HCT116 (cell line): ENCODE measurements around the gene FMN1. TPM values are rescaled to one million over a fixed set of nuclear protein-coding genes. Genes with fewer than 3 reads are reported as not detected.

Experiments used
- ATAC-seq: fragments of 200-7000 bp; cut with Tn5 transposase; 2 replicates; pipeline ENCODE4 v1.9.1; 2020; ENCODE audit warnings: mild to moderate bottlenecking, moderate library complexity
- BruUV-seq: library from RNA; stranded (reverse); fragments of 400-500 nt; replicated peaks from 2 replicates; lab custom pipeline; 2021; lab: Mats Ljungman, UMichigan
- CTCF ChIA-PET: fragments of 300-600 bp; sonication (Branson Sonifier 250); formaldehyde crosslinking; loops from one replicate; lab custom pipeline; 2021; ENCODE audit warnings: antibody characterized with exemption; lab: Charles Lee
- POLR2A ChIA-PET: fragments of 300-600, 350-600 bp; sonication (Branson Sonifier 250); formaldehyde crosslinking; loops from one replicate; lab custom pipeline; 2021; ENCODE audit warnings: antibody characterized with exemption; lab: Charles Lee
- RAD21 ChIA-PET, 2 experiments: fragments of 300-600 bp; sonication (Branson Sonifier 250); formaldehyde crosslinking; loops; one replicate each; lab custom pipeline; 2023; ENCODE audit warnings: low total read pairs in 2 of 2; ENCODE audit not compliant: uncharacterized antibody in 2 of 2, unreplicated experiment in 2 of 2, low non-redundant PET in 1 of 2; lab: Charles Lee
- DNase-seq: peaks from one replicate; pipeline ENCODE4 v3.0.0-alpha.2; 2010; ENCODE audit warnings: low read depth, low spot score
- H2AFZ ChIP-seq: fragments of 200-600 bp; shearing (Covaris generic), sonication (generic); 2 replicates; pipeline ENCODE4 v1.6.1; 2017; ENCODE audit warnings: low read depth, mixed run types, mixed read lengths, antibody characterized with exemption, low read length; ENCODE audit not compliant: poor library complexity, severe bottlenecking
- H3K27ac ChIP-seq: 2 replicates; pipeline ENCODE4 v1.5.1; 2012; ENCODE audit warnings: low read depth, low read length
- H3K27me3 ChIP-seq: fragments of 200-600 bp; sonication (generic); 2 replicates; pipeline ENCODE4 v1.6.1; 2016; ENCODE audit warnings: mixed run types, low read length, mixed read lengths; ENCODE audit not compliant: insufficient read depth
- H3K36me3 ChIP-seq, 2 experiments: fragments of 200-500 bp in 1 of 2; fragments of 200-600 bp in 1 of 2; sonication (Bioruptor generic) in 1 of 2; sonication (generic) in 1 of 2; 2 replicates each; pipeline versions ENCODE4 v1.5.1 to v1.6.1; 2014 to 2016; ENCODE audit warnings: low read length in 2 of 2, inconsistent platforms in 1 of 2, mixed read lengths in 1 of 2, mixed run types in 1 of 2; ENCODE audit not compliant: insufficient read depth in 2 of 2, control insufficient read depth in 1 of 2
- H3K4me1 ChIP-seq, 2 experiments: fragments of 200-600 bp in 1 of 2; sonication (generic) in 1 of 2; 2 replicates each; pipeline versions ENCODE4 v1.5.1 to v1.6.1; 2012 to 2017; ENCODE audit warnings: low read length in 2 of 2, inconsistent platforms in 1 of 2, mild to moderate bottlenecking in 1 of 2, mixed read lengths in 1 of 2, mixed run types in 1 of 2, moderate library complexity in 1 of 2; ENCODE audit not compliant: insufficient read depth in 2 of 2, control insufficient read depth in 1 of 2
- H3K4me2 ChIP-seq: fragments of 200-600 bp; sonication (generic); 2 replicates; pipeline ENCODE4 v1.6.1; 2017; ENCODE audit warnings: mixed run types, low read length, mixed read lengths
- H3K4me3 ChIP-seq, 2 experiments: fragments of 200-600 bp in 1 of 2; sonication (generic) in 1 of 2; replicated peaks in 1 of 2; 2 replicates each; pipeline ENCODE4 v1.5.1; 2011 to 2016; ENCODE audit warnings: low read length in 2 of 2, control low read depth in 1 of 2, low read depth in 1 of 2, mild to moderate bottlenecking in 1 of 2, mixed read lengths in 1 of 2, mixed run types in 1 of 2
- H3K79me2 ChIP-seq: fragments of 200-600 bp; sonication (generic); 2 replicates; pipeline ENCODE4 v1.6.1; 2017; ENCODE audit warnings: mild to moderate bottlenecking, mixed run types, low read length, moderate library complexity, mixed read lengths; ENCODE audit not compliant: insufficient read depth
- H3K9ac ChIP-seq: fragments of 200-600 bp; sonication (generic); 2 replicates; pipeline ENCODE4 v1.6.1; 2016; ENCODE audit warnings: low read length, mixed read lengths
- H3K9me2 ChIP-seq: fragments of 200-600 bp; sonication (generic), shearing (Covaris generic); 2 replicates; pipeline ENCODE4 v1.6.1; 2017; ENCODE audit warnings: mixed run types, mild to moderate bottlenecking, moderate library complexity; ENCODE audit not compliant: insufficient read depth
- H3K9me3 ChIP-seq, 2 experiments: fragments of 200-500 bp in 1 of 2; fragments of 200-600 bp in 1 of 2; sonication (Bioruptor generic) in 1 of 2; sonication (generic) in 1 of 2; 2 replicates each; pipeline ENCODE4 v1.6.1; 2014 to 2017; ENCODE audit warnings: low read length in 2 of 2, mixed read lengths in 2 of 2, inconsistent platforms in 1 of 2, low read depth in 1 of 2, mild to moderate bottlenecking in 1 of 2, mixed run types in 1 of 2, moderate library complexity in 1 of 2; ENCODE audit not compliant: control insufficient read depth in 1 of 2, insufficient read depth in 1 of 2
- H4K20me1 ChIP-seq: fragments of 200-600 bp; sonication (generic), shearing (Covaris generic); 2 replicates; pipeline ENCODE4 v1.6.1; 2017; ENCODE audit warnings: mixed run types, mild to moderate bottlenecking, moderate library complexity; ENCODE audit not compliant: insufficient read depth
- CBX3 ChIP-seq: IDR thresholded peaks from 2 replicates; pipeline ENCODE4 v1.6.1; 2012; ENCODE audit warnings: low read depth
- EGR1 ChIP-seq: IDR thresholded peaks from 2 replicates; pipeline ENCODE4 v1.6.1; 2012; ENCODE audit warnings: low read depth
- ELF1 ChIP-seq: IDR thresholded peaks from 2 replicates; pipeline ENCODE4 v1.6.1; 2012; ENCODE audit warnings: low read depth, borderline replicate concordance
- EZH2 ChIP-seq: fragments of 200-600 bp; sonication (generic); IDR thresholded peaks from 2 replicates; pipeline ENCODE4 v1.6.1; 2017; ENCODE audit warnings: antibody characterized with exemption, mixed run types
- EZH2phosphoT487 ChIP-seq: fragments of 200-600 bp; IDR thresholded peaks from 2 replicates; pipeline ENCODE4 v1.6.1; 2018; ENCODE audit warnings: antibody characterized with exemption, borderline replicate concordance
- FOSL1 ChIP-seq: IDR thresholded peaks from 2 replicates; pipeline ENCODE4 v1.6.1; 2012; ENCODE audit warnings: low read depth
- JUND ChIP-seq: IDR thresholded peaks from 2 replicates; pipeline ENCODE4 v1.6.1; 2012
- POLR2A ChIP-seq: IDR thresholded peaks from 2 replicates; pipeline ENCODE4 v1.7.0; 2011; ENCODE audit warnings: borderline replicate concordance; ENCODE audit not compliant: insufficient read depth, insufficient read length; ENCODE audit errors: extremely low read depth
- POLR2AphosphoS5 ChIP-seq: IDR thresholded peaks from 2 replicates; pipeline ENCODE4 v1.6.1; 2011; ENCODE audit warnings: mild to moderate bottlenecking, low read depth, low read length, moderate library complexity
- SIN3A ChIP-seq: IDR thresholded peaks from 2 replicates; pipeline ENCODE4 v1.6.1; 2012; ENCODE audit warnings: low read depth
- SP1 ChIP-seq: IDR thresholded peaks from 2 replicates; pipeline ENCODE4 v1.6.1; 2012; ENCODE audit warnings: low read depth
- SRF ChIP-seq: IDR thresholded peaks from 2 replicates; pipeline ENCODE4 v1.6.1; 2012; ENCODE audit warnings: low read depth
- TCF7L2 ChIP-seq: IDR thresholded peaks from 2 replicates; pipeline ENCODE4 v1.7.0; 2011; ENCODE audit warnings: borderline replicate concordance, inconsistent platforms; ENCODE audit not compliant: insufficient read depth, insufficient read length; ENCODE audit errors: extremely low read depth
- YY1 ChIP-seq: IDR thresholded peaks from 2 replicates; pipeline ENCODE4 v1.6.1; 2011; ENCODE audit warnings: low read length, low read depth, moderate library complexity, mild to moderate bottlenecking; ENCODE audit not compliant: insufficient replicate concordance; ENCODE audit errors: extremely low read depth
- ZNF274 ChIP-seq: fragments of 200-500 bp; sonication (Bioruptor generic); IDR thresholded peaks from 2 replicates; pipeline ENCODE4 v1.6.1; 2014; ENCODE audit warnings: mild to moderate bottlenecking, low read depth, low read length, inconsistent platforms
- intact Hi-C: fragments of 100-400 bp; cut with micrococcal nuclease; formaldehyde crosslinking; loops from 2 replicates; pipeline ENCODE4 v1.10.0; 2022
- total RNA-seq: library from RNA; stranded (reverse); gene quantifications from one replicate; pipeline ENCODE4 v1.2.1, GENCODE V29; 2021; ENCODE audit not compliant: unreplicated experiment
- TF ChIP-seq, protein P1 (sequence below): IDR thresholded peaks from 2 replicates; pipeline ENCODE4 v1.6.1; 2012
- TF ChIP-seq, protein P2 (sequence below): IDR thresholded peaks from 2 replicates; pipeline ENCODE4 v1.6.1; 2012
- TF ChIP-seq, protein P3 (sequence below), 3 experiments: fragments of 200-600 bp in 1 of 3; sonication (generic) in 1 of 3; IDR thresholded peaks in 2 of 3; conservative IDR thresholded peaks in 1 of 3; 2 replicates each; pipeline ENCODE4 v1.5.1; 2012 to 2017; ENCODE audit warnings: low read depth in 2 of 3, low read length in 2 of 3, antibody characterized with exemption in 1 of 3, borderline replicate concordance in 1 of 3, control low read depth in 1 of 3, mild to moderate bottlenecking in 1 of 3, mixed read lengths in 1 of 3, mixed run types in 1 of 3, moderate library complexity in 1 of 3; ENCODE audit not compliant: insufficient read depth in 1 of 3
- TF ChIP-seq, protein P4 (sequence below): IDR thresholded peaks from 2 replicates; pipeline ENCODE4 v1.6.1; 2012; ENCODE audit warnings: low read depth

The FMN1 gene
- total RNA-seq, 1 experiment from 2014 or later: 0.39 TPM

DNA sequence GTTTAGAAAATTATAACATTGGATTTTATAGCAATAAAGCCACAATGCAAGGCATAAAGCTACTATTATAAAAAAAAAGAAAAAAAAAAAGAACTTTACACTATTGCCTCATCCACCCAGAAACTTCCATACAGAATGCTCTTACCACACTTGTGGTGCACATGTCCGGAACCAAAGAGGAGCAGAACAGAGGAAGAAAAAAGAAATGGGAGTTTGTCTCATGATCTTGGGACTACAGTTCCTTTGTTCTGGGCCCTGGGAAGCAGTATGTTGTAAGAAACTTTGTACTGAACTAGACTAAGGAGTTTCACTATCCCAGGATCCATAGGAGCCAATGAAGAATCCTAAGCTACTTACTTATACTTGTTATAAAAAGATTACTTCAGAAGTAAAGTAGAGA lies 36.1 kb downstream of the FMN1 start (continued):
- TF ChIP-seq, protein P1, sequence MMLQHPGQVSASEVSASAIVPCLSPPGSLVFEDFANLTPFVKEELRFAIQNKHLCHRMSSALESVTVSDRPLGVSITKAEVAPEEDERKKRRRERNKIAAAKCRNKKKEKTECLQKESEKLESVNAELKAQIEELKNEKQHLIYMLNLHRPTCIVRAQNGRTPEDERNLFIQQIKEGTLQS: no peak
- TF ChIP-seq ELF1 (no peak), EZH2 (no peak), ZNF274 (no peak), SRF (no peak), SIN3A (no peak), YY1 (no peak)
- TF ChIP-seq, protein P2, sequence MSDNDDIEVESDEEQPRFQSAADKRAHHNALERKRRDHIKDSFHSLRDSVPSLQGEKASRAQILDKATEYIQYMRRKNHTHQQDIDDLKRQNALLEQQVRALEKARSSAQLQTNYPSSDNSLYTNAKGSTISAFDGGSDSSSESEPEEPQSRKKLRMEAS: no peak

DNA sequence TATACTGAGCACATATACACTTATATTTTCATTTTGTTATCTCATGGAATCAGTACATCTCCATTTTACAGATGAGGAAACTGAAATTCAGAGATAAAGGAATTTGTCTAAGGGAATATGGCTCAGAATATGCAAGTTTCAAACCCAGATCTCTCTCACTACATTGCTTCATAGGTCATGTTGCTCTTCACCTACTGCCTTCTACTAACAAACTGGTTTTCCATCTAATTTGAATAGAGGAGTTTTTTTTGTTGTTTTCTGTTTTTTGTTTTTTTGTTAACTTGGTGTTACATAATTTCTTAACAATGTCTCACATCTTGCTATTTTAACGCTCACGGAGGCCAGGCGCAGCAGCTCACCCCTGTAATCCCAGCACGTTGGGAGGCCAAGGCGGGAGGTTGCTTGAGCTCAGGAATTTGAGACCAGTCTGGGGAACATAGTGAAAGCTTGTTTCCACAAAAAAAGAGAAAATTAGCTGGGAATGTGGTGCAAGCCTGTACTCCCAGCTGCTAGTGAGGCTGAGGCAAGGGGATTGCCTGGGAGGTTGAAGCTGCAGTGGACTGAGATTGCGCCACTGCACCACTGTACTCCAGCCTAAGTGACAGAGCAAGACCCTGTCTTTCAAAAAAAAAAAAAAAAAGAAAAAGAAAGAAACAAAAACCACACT lies 37.0 kb downstream of the FMN1 start:
- no TSS peak for BruUV-seq
- ChIA-PET RAD21 (no interaction called here), POLR2A (no interaction called here), CTCF (interaction anchor here (0.7 kb wide), 1 partner anchor 36 kb away, joined by 5 read pairs; no protein-coding TSS in a partner anchor)
- H3K4me1 ChIP-seq: no peaks in the 10 kb centered on the region; a peak in 1 of 4 replicates
- no peaks in the 10 kb centered on the region for H4K20me1 ChIP-seq
- ATAC-seq (no peak), DNase-seq (no peak)
- no peak for TF ChIP-seq SRF
- TF ChIP-seq ELF1: no peak
- no peak for TF ChIP-seq TCF7L2
- TF ChIP-seq FOSL1: no peak
- no peak for TF ChIP-seq ZNF274
- TF ChIP-seq JUND: no peak
- TF ChIP-seq YY1: no peak
- TF ChIP-seq EGR1: no peak
- TF ChIP-seq EZH2phosphoT487: no peak
- TF ChIP-seq POLR2A: no peak
- TF ChIP-seq, protein P3, sequence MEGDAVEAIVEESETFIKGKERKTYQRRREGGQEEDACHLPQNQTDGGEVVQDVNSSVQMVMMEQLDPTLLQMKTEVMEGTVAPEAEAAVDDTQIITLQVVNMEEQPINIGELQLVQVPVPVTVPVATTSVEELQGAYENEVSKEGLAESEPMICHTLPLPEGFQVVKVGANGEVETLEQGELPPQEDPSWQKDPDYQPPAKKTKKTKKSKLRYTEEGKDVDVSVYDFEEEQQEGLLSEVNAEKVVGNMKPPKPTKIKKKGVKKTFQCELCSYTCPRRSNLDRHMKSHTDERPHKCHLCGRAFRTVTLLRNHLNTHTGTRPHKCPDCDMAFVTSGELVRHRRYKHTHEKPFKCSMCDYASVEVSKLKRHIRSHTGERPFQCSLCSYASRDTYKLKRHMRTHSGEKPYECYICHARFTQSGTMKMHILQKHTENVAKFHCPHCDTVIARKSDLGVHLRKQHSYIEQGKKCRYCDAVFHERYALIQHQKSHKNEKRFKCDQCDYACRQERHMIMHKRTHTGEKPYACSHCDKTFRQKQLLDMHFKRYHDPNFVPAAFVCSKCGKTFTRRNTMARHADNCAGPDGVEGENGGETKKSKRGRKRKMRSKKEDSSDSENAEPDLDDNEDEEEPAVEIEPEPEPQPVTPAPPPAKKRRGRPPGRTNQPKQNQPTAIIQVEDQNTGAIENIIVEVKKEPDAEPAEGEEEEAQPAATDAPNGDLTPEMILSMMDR (IDR thresholded peaks at IDR 0.05 in 2 of 3, conservative IDR thresholded peaks at IDR 0.05 in 1 of 3; ENCODE audit: borderline replicate concordance in 1 of 3, insufficient read depth in 1 of 3, low read depth in 2 of 3, low read length in 2 of 3): no peak
- TF ChIP-seq, protein P4, sequence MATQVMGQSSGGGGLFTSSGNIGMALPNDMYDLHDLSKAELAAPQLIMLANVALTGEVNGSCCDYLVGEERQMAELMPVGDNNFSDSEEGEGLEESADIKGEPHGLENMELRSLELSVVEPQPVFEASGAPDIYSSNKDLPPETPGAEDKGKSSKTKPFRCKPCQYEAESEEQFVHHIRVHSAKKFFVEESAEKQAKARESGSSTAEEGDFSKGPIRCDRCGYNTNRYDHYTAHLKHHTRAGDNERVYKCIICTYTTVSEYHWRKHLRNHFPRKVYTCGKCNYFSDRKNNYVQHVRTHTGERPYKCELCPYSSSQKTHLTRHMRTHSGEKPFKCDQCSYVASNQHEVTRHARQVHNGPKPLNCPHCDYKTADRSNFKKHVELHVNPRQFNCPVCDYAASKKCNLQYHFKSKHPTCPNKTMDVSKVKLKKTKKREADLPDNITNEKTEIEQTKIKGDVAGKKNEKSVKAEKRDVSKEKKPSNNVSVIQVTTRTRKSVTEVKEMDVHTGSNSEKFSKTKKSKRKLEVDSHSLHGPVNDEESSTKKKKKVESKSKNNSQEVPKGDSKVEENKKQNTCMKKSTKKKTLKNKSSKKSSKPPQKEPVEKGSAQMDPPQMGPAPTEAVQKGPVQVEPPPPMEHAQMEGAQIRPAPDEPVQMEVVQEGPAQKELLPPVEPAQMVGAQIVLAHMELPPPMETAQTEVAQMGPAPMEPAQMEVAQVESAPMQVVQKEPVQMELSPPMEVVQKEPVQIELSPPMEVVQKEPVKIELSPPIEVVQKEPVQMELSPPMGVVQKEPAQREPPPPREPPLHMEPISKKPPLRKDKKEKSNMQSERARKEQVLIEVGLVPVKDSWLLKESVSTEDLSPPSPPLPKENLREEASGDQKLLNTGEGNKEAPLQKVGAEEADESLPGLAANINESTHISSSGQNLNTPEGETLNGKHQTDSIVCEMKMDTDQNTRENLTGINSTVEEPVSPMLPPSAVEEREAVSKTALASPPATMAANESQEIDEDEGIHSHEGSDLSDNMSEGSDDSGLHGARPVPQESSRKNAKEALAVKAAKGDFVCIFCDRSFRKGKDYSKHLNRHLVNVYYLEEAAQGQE: no peak
- no peak for TF ChIP-seq POLR2AphosphoS5
- TF ChIP-seq SP1: no peak
- TF ChIP-seq SIN3A: no peak
- TF ChIP-seq, protein P1: no peak
- no peak for TF ChIP-seq CBX3
- TF ChIP-seq EZH2: no peak
- H3K4me3 ChIP-seq: no peak overlapping the region
- H3K4me2 ChIP-seq: no peak overlapping the region
- no peaks in the 10 kb centered on the region for H3K36me3 ChIP-seq
- no peaks in the 10 kb centered on the region for H3K79me2 ChIP-seq
- H2AFZ ChIP-seq: no peak overlapping the region
- no peak overlapping the region for H3K27ac ChIP-seq
- H3K9me3 ChIP-seq: no peaks in the 10 kb centered on the region
- no peak overlapping the region for H3K9ac ChIP-seq
- no peaks in the 10 kb centered on the region for H3K9me2 ChIP-seq
- no peaks in the 10 kb centered on the region for H3K27me3 ChIP-seq
- intact Hi-C loops: no loop called here
